NCI-H2081 (cell line): ENCODE results near the gene TRIB2.

ENCODE experiments used
- DNase-seq, 2 experiments: peaks; one replicate each; lab custom pipeline; 2025; lab: John Stamatoyannopoulos, UW

TRIB2 gene

GRCh38 chr2:12742891-12743290 is 26.2 kb downstream of the TRIB2 start:
- no peak for DNase-seq

- peak in 1 of 2 experiments; percentile 44 for DNase-seq
Measured at GRCh38 chr2:12750166-12750905, 33.6 kb downstream of the TRIB2 start.

- no peak for DNase-seq
Measured at GRCh38 chr2:12754643-12755042, 37.9 kb downstream of the TRIB2 start.

GRCh38 chr2:12755384-12755783 is 38.6 kb downstream of the TRIB2 start:
- DNase-seq = no peak

- DNase-seq = no peak
Measured at GRCh38 chr2:12759248-12759647, 42.5 kb downstream of the TRIB2 start.

GRCh38 chr2:12761104-12761503 is 44.4 kb downstream of the TRIB2 start:
- no peak for DNase-seq

- no peak for DNase-seq
Measured at GRCh38 chr2:12762337-12762736, 45.6 kb downstream of the TRIB2 start.

GRCh38 chr2:12762976-12763375 is 46.2 kb downstream of the TRIB2 start:
- no peak for DNase-seq

- DNase-seq = no peak
Measured at GRCh38 chr2:12763486-12763885, 46.8 kb downstream of the TRIB2 start.

- no peak for DNase-seq
Measured at GRCh38 chr2:12764075-12764730, 47.5 kb downstream of the TRIB2 start.

GRCh38 chr2:12764849-12765605 is 48.3 kb downstream of the TRIB2 start:
- no peak for DNase-seq

GRCh38 chr2:12766421-12766879 is 49.7 kb downstream of the TRIB2 start:
- no peak for DNase-seq

GRCh38 chr2:12767541-12767940 is 50.8 kb downstream of the TRIB2 start:
- no peak for DNase-seq

GRCh38 chr2:12767996-12768624 is 51.4 kb downstream of the TRIB2 start:
- DNase-seq = no peak

GRCh38 chr2:12769492-12770105 is 52.9 kb downstream of the TRIB2 start:
- no peak for DNase-seq

GRCh38 chr2:12770300-12770968 is 53.7 kb downstream of the TRIB2 start:
- no peak for DNase-seq

- DNase-seq = no peak
Measured at GRCh38 chr2:12771154-12771553, 54.4 kb downstream of the TRIB2 start.

GRCh38 chr2:12773586-12774394 is 57.1 kb downstream of the TRIB2 start:
- DNase-seq = no peak

- no peak for DNase-seq
Measured at GRCh38 chr2:12774395-12774727, 57.6 kb downstream of the TRIB2 start.

GRCh38 chr2:12776521-12776961 is 59.8 kb downstream of the TRIB2 start:
- no peak for DNase-seq

GRCh38 chr2:12778369-12778768 is 61.6 kb downstream of the TRIB2 start:
- no peak for DNase-seq
